Left renal cortex interstitium (tissue), 4 donors: Measurements from ENCODE around the gene TBC1D9. TPM values are rescaled to one million over a fixed set of nuclear protein-coding genes. Genes with fewer than 3 reads are reported as not detected.
"Not testable (repeated sequence)": the region's sequence is repeated elsewhere in the genome, so short reads cannot be mapped to it uniquely, and the experiment has no call there.

Source experiments
- DNase-seq, 4 donors: peaks; one replicate each; pipeline ENCODE4 v3.0.0-alpha.2; 2013; ENCODE audit warnings: low read depth in 4 of 4, low spot score in 2 of 4, missing footprints in 1 of 4
- polyA plus RNA-seq, 4 donors: library from polyadenylated mRNA; unstranded; fragments of 120-200 nt; gene quantifications; one replicate each; pipeline ENCODE4 v1.2.1, GENCODE V29; 2013; ENCODE audit not compliant: insufficient read length in 4 of 4

The TBC1D9 gene
- polyA plus RNA-seq = 10 to 100 TPM; 55.5 to 64.1 (median 60.2) TPM

GRCh38 chr4:140756319-140757231 is at the start of gene TBC1D9:
Gene TBC1D9, minus strand, starts transcription at chr4:140756385. Its CDS starts 340 bp downstream, at chr4:140756045.
- DNase-seq = peak; percentile 81 to 89 (median 86)

DNA sequence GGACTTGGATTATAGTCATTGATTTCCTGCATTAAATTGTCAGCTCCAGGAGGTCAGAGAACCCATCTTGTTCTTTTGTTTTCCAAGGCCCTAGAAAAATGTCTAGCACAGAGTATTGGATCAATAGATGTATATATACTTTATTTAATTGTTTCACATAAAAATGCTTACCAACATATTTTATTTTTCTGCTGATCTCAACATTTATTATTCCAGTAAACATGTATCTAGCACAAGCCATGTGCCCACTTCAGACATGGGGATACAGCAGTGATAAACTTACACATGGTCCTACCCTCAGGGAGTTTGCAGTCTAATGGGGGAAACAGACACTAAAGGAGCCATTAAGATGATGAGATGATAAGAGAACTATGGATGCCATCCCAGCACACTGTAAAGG is 49.1 kb upstream of the TBC1D9 start:
- no peak for DNase-seq

DNA sequence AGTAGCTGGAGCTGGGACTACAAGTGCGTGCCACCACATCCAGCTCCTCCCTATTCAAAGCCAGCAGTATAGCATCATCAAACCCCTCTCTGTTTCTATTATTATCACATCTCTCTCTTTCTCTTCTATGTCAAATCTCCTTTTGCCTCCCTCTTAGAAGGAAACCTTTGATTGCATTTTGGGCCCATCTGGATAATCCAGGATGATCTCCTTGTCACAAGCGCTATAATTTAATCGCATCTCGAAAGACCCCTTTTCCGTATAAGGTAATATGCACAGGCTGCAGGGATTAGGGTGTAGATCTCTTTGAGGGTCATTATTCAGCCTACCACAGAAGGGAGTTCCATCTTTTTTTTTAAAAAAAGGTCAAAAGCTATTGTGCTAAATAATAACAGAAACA is 46.4 kb upstream of the TBC1D9 start:
- no peak for DNase-seq

DNA sequence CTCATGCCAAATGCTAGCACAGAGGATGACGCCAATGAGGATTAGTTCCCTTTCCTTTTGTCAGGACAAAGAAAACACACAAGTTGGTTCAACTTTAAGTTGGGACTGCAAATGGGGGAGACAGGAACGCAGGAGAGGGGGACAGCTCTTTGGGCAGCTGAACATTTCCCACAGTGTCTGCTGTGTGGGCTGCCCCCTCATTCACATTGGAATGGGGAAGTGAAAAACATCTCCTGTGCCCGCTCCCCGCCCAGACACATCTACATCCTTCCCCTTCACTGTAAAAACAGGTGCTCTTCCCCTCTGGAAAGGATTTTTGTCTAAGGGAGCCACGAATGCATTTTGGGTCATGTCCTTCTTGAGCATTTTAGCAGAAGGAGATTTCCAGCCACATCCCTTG is 44.5 kb upstream of the TBC1D9 start:
- no peak for DNase-seq

- DNase-seq = no peak
Observed at GRCh38 chr4:140799686-140800225, 43.6 kb upstream of the TBC1D9 start.

DNA sequence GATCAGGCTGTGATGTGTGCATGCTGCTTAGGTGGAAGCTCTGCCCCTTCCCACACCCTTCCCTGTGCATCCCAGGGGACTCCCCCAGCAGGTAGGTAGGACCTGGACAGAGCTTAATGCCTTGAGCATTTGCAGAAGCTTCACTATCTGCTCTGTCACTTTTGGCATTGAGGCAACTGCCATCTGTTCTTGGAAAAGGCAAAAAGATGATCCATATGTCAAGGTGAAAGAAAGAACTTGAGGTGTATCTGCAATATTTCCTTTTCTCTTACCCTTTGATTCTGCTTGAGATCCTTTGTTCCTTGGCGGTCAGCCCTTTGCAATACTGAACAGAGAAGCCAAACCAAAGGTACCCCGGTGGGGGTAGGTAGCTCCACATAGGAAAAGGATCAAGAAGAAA is 37.1 kb upstream of the TBC1D9 start:
- DNase-seq = no peak

- no peak for DNase-seq
Observed at GRCh38 chr4:140790765-140791164, 34.6 kb upstream of the TBC1D9 start.

- DNase-seq = no peak
Observed at GRCh38 chr4:140790171-140790570, 34.0 kb upstream of the TBC1D9 start.

- DNase-seq = no peak
Observed at GRCh38 chr4:140789759-140790158, 33.6 kb upstream of the TBC1D9 start.

GRCh38 chr4:140782787-140783186 is 26.6 kb upstream of the TBC1D9 start:
- not testable (repeated sequence) for DNase-seq

DNA sequence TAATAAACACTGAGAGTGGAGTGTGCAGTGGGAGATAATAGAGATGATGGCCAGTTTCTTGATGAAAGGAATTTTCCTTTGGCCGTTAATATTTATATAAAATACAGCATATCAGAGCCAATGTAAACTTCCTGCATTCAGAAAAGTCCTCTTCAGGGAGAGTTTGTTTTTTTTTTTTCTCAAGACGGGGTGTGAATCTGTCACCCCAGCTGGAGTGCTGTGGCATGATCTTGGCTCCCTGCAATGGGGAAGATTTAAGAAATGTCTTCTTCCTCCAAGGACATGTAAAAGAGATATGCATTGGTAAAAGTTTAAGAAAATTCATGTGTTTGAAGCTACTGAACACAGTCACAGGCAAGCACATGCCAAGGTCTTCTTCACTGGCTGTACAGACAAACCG is 25.4 kb upstream of the TBC1D9 start:
- DNase-seq = no peak

DNA sequence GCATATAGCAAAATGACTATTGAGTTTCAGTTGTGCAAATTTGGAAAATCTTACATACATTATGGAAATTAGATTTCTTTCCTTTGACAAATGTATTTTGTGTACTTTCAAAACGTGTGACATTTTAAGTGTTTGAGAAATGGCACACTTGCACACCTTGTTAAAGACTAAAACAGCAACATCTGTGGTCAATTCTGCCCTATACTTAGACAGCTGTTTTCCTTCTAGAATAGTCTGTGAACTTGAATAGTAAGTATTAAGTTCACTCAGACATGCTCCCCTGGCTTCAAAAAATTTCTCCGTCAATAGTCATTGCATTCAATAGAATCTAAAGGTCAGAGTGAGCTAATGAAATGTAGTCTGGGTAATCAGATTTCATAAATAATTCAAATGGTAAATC is 21.7 kb upstream of the TBC1D9 start:
- no peak for DNase-seq

GRCh38 chr4:140777386-140777785 is 21.2 kb upstream of the TBC1D9 start:
- no peak for DNase-seq

GRCh38 chr4:140776556-140776955 is 20.4 kb upstream of the TBC1D9 start:
- DNase-seq = no peak

DNA sequence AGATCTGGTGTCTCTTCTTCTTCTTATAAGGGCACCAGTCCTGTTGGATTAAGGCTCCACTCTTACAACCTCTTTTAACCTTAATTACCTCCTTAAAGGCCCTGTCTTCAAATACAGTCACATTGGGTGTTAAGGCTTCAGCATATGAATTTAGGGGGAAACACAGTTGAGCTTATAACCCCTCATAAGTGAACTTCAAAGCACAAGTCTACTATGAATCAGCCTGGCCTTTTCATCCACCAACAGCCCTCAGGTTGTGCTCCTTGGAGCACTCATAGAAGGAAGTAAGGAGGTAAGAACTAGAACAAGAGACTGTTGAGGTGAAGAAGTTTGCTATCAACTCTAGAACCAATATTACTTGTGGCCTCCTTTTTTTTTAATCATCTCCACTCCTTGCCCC is 18.8 kb upstream of the TBC1D9 start:
- no peak for DNase-seq

DNA sequence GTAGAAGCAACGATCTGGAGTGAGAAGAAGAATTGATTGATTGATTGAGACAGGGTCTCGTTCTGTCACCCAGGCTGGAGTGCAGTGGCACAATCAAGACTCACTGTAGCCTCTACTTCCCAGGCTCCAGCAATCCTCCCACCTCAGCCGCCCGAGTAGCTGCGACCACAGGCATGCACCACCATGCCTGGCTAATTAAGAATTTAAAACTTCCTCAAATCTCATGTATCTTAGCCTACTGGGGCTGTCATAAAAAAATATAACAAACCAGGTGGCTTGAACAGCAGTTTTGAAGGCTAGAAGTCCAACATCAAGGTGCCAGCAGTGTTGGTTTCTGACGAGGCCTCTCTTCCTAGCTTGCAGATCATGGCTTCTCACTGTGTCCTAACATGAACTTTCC is 18.3 kb upstream of the TBC1D9 start:
- DNase-seq = no peak

DNA sequence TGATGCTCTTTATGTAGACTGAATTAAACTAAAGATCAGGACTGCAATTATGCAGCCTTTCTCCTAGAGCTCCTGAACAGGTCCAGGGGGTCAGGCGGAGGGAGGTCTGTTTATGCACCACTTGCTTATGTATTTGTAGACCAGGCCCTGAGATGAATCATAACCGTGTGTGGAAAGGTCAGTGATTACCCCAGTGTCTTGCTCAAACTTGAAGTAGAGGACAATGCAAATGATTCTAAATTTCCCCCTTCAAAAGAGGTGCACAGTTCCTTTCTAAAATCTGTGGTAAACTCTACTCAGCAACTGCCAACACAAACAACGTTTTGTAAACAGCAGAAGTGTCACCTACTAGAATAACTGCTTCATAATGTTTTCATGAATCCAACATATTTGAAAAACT is 13.0 kb upstream of the TBC1D9 start:
- DNase-seq = no peak

- DNase-seq = no peak
Observed at GRCh38 chr4:140764785-140765392, 8.7 kb upstream of the TBC1D9 start.

GRCh38 chr4:140762202-140762601 is 6.0 kb upstream of the TBC1D9 start:
- no peak for DNase-seq

- no peak for DNase-seq
Observed at GRCh38 chr4:140757232-140757630, 1.0 kb upstream of the TBC1D9 start.

- DNase-seq = peak in 3 of 4 donors; percentile 46 to 57 (median 48)
Observed at GRCh38 chr4:140755774-140756318, 339 bp downstream of the TBC1D9 start.
